Measurements from ENCODE around the gene ATG4A.

ATG4A gene

GRCh38 chrX:108132876-108133275 lies 41.3 kb downstream of the ATG4A start:
- DNase-seq (no peak), ATAC-seq (replicated peaks) (no peak)
- H3K27me3 Mint-ChIP-seq: no peaks in the 10 kb centered on the region
- no peaks in the 10 kb centered on the region for H3K4me1 Mint-ChIP-seq
- H3K36me3 Mint-ChIP-seq: peaks cover 20 to 35% of the 10 kb centered on the region in 2 donors
- H3K27ac Mint-ChIP-seq: no peak overlapping the region
- H3K9me3 Mint-ChIP-seq: no peaks in the 10 kb centered on the region
- H3K4me3 Mint-ChIP-seq: no peak overlapping the region

GRCh38 chrX:108134724-108135123 lies 43.1 kb downstream of the ATG4A start:
- no peaks in the 10 kb centered on the region for H3K4me1 Mint-ChIP-seq
- DNase-seq: no peak

GRCh38 chrX:108138814-108139702 lies 47.5 kb downstream of the ATG4A start:
- H3K36me3 Mint-ChIP-seq: peaks cover 34 to 36% of the 10 kb centered on the region in 2 donors
- peaks cover 0 to 3% of the 10 kb centered on the region in 2 donors for H3K9me3 Mint-ChIP-seq
- no peaks in the 10 kb centered on the region for H3K27me3 Mint-ChIP-seq
- no peak overlapping the region for H3K4me3 Mint-ChIP-seq
- ATAC-seq (replicated peaks) (no peak), DNase-seq (no peak)
- H3K4me1 Mint-ChIP-seq: no peaks in the 10 kb centered on the region
- H3K27ac Mint-ChIP-seq: no peak overlapping the region

More at GRCh38 chrX:108134724-108135123, 43.1 kb downstream of the ATG4A start:
- Mint-ChIP-seq H3K27ac (no peak overlapping the region), H3K9me3 (peaks cover 0 to 3% of the 10 kb centered on the region in 2 donors), H3K4me3 (no peak overlapping the region), H3K36me3 (peaks cover 32 to 47% of the 10 kb centered on the region in 2 donors), H3K27me3 (no peaks in the 10 kb centered on the region)
- ATAC-seq (replicated peaks): no peak

GRCh38 chrX:108148524-108148923 lies 56.9 kb downstream of the ATG4A start:
- H3K27me3 Mint-ChIP-seq: no peaks in the 10 kb centered on the region
- no peaks in the 10 kb centered on the region for H3K4me1 Mint-ChIP-seq
- no peak overlapping the region for H3K4me3 Mint-ChIP-seq
- peaks cover 23 to 24% of the 10 kb centered on the region in 2 donors for H3K36me3 Mint-ChIP-seq
- no peaks in the 10 kb centered on the region for H3K9me3 Mint-ChIP-seq
- no peak overlapping the region for H3K27ac Mint-ChIP-seq
- DNase-seq (no peak), ATAC-seq (replicated peaks) (peak in 1 of 2 donors; percentile 38)

GRCh38 chrX:108156082-108156481 lies 64.5 kb downstream of the ATG4A start:
- no peak for ATAC-seq (replicated peaks)
- H3K36me3 Mint-ChIP-seq: peaks cover 6 to 9% of the 10 kb centered on the region in 2 donors
- no peak overlapping the region for H3K4me3 Mint-ChIP-seq
- no peak for DNase-seq
- H3K27ac Mint-ChIP-seq: no peak overlapping the region
- H3K9me3 Mint-ChIP-seq: no peaks in the 10 kb centered on the region
- H3K4me1 Mint-ChIP-seq: no peaks in the 10 kb centered on the region
- H3K27me3 Mint-ChIP-seq: no peaks in the 10 kb centered on the region

DNA sequence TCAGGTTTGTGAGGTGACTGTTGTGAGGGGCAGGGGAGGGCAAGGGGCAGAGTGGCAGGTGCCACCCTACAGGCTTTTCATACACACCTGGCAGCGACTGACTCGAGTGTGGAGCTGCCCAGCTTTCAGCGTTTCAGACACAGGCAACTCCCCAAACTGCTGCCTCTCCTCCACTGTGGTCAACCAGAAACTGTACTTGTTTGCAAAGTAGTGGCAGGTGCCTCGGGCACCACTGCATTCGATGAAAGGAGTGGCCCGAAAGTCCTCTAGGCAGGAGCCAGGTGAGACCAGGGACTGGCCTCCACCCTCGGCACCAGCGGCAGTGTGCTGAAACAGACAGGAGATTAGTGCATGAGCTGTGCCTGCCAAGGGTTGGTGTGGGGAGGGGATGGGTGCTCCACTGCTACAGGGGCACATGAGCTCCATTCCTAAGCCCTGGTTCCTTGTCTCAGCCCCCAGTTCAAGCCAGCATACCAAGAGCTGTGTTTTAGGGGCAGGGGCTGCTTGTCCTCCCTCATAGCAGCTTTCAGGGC lies 65.4 kb downstream of the ATG4A start:
- H3K4me1 Mint-ChIP-seq: no peaks in the 10 kb centered on the region
- H3K9me3 Mint-ChIP-seq: no peaks in the 10 kb centered on the region
- no peak overlapping the region for H3K4me3 Mint-ChIP-seq
- H3K27me3 Mint-ChIP-seq: no peaks in the 10 kb centered on the region
- DNase-seq: no peak
- H3K27ac Mint-ChIP-seq: no peak overlapping the region
- ATAC-seq (replicated peaks): no peak
- peaks cover 4 to 9% of the 10 kb centered on the region in 2 donors for H3K36me3 Mint-ChIP-seq

- Mint-ChIP-seq H3K27me3 (no peaks in the 10 kb centered on the region), H3K36me3 (peaks cover 4 to 9% of the 10 kb centered on the region in 2 donors), H3K4me3 (no peak overlapping the region), H3K27ac (no peak overlapping the region), H3K4me1 (no peaks in the 10 kb centered on the region), H3K9me3 (no peaks in the 10 kb centered on the region)
- DNase-seq: no peak
- no peak for ATAC-seq (replicated peaks)
Observed at GRCh38 chrX:108157628-108158027, 66.0 kb downstream of the ATG4A start.

DNA sequence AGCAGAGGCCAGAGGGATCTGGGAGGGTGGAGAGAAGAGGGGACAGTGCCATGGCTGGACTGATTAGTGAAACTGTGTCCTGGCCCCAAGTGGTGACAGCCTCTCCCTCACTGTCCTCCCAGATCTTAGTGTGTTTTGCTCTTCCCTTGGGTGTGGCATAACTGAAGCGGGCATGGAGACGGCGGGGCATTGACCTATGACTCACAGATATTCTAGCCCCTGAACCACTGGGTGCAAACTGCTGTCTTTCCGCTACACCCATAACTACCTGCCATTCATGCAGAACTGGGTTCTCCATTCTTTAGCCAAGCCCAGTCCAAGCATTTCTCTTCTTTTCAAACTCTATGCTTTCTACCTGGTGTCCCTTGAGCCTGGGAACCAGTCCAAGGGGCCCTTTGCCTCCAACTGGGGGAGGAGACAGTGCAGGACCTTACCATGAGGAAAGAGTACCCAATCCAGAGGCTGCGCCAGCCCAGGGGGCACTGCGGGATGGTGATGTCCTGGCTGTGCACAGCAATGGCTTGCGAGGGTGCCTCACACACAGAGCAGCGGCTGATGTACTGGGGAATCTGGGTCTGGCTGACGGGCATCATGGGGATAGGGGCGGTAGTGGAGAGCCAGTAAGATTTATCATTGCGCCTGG lies 67.6 kb downstream of the ATG4A start:
- Mint-ChIP-seq H3K27me3 (no peaks in the 10 kb centered on the region), H3K4me1 (no peaks in the 10 kb centered on the region), H3K9me3 (peaks cover 1 to 7% of the 10 kb centered on the region in 2 donors), H3K36me3 (peaks cover 0 to 4% of the 10 kb centered on the region in 2 donors), H3K27ac (no peak overlapping the region), H3K4me3 (no peak overlapping the region)
- DNase-seq (no peak), ATAC-seq (replicated peaks) (no peak)

DNA sequence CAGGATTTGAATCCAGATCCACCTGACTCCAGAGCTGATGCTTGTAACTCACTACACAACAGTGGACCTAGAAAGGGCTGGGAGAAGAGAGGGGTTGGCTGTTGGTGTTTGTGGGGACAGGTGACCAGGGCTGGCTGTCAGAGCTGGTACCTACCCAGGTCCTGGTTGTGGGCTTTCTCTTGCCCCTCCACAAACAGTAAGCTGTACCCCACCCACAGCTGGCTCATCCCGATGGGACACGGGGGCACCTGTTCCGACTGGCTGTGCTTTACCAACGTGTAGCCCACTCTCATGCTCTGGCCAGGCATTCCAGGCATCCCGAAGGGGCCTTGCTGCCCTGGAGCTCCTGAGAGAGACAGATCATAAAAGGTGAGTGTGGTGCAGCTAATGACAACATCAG lies 68.7 kb downstream of the ATG4A start:
- no peak for ATAC-seq (replicated peaks)
- Mint-ChIP-seq H3K9me3 (peaks cover 1 to 7% of the 10 kb centered on the region in 2 donors), H3K4me1 (no peaks in the 10 kb centered on the region), H3K4me3 (no peak overlapping the region), H3K27me3 (no peaks in the 10 kb centered on the region), H3K36me3 (peaks cover 0 to 4% of the 10 kb centered on the region in 2 donors), H3K27ac (no peak overlapping the region)
- no peak for DNase-seq

DNA sequence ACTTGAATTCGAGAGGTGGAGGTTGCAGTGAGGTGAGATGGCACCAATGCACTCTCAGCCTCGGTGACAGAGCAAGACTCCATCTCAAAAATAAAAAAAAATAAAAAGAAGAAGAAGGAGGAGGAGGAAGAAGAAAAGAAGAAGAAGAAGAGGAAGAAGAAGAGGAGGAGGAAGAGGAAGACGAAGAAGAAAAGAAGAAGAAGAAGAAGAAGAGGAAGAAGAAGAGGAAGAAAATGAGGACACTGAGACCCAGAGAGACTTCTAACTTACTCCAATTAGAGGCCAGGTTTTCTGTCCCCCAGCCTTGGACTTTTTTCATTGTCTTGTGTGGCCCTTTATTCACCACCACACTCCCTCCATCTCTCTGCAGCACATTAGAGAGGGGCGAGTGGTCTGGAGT lies 70.7 kb downstream of the ATG4A start:
- ATAC-seq (replicated peaks) (no peak), DNase-seq (no peak)
- Mint-ChIP-seq H3K4me3 (no peak overlapping the region), H3K9me3 (peaks cover 1 to 7% of the 10 kb centered on the region in 2 donors), H3K27ac (no peak overlapping the region), H3K27me3 (no peaks in the 10 kb centered on the region), H3K4me1 (no peaks in the 10 kb centered on the region), H3K36me3 (no peaks in the 10 kb centered on the region)

GRCh38 chrX:108163333-108164082 lies 71.9 kb downstream of the ATG4A start:
- no peak overlapping the region for H3K27ac Mint-ChIP-seq
- H3K9me3 Mint-ChIP-seq: peaks cover 1 to 7% of the 10 kb centered on the region in 2 donors
- H3K36me3 Mint-ChIP-seq: no peaks in the 10 kb centered on the region
- DNase-seq (no peak), ATAC-seq (replicated peaks) (no peak)
- no peaks in the 10 kb centered on the region for H3K4me1 Mint-ChIP-seq
- no peak overlapping the region for H3K4me3 Mint-ChIP-seq
- no peaks in the 10 kb centered on the region for H3K27me3 Mint-ChIP-seq

DNA sequence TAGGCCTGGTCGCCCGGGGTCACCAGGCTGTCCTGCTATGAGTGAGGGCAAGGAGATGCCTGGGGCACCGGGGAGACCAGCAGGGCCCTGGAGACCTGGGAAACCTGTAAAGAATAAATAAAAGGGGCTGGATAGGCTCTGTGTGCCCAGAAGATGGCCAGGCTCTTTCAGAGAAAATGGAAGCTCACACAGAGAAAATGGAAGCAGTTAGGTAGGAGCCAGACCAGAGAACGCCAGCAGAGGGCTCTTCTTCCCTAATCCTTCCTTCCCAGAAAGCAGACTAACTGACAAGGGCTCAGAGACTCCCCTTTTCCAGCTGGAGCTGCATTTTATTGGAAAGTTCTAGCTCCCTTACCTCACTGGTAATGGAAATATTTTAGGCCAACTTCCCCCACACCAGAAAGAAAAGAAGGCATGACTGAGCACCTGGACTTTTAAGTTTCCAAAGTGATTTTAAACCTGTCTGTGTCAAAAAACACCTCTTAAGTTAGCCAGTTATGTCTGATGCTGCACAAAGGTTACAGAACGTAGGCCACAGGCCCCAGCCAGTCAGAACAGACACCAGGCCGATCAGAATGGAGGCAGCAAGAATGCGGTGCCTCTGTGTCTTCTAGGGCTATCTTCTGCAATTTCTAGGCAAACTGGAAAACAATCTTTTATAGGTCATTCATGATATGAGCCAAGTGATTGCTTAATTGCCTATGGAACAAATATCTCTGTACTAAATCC lies 74.0 kb downstream of the ATG4A start:
- H3K36me3 Mint-ChIP-seq: no peaks in the 10 kb centered on the region
- no peak overlapping the region for H3K4me3 Mint-ChIP-seq
- ATAC-seq (replicated peaks): no peak
- peaks cover 1 to 7% of the 10 kb centered on the region in 2 donors for H3K9me3 Mint-ChIP-seq
- no peaks in the 10 kb centered on the region for H3K27me3 Mint-ChIP-seq
- no peaks in the 10 kb centered on the region for H3K4me1 Mint-ChIP-seq
- DNase-seq: no peak
- H3K27ac Mint-ChIP-seq: no peak overlapping the region

GRCh38 chrX:108167211-108167872 lies 75.8 kb downstream of the ATG4A start:
- peaks cover 1 to 7% of the 10 kb centered on the region in 2 donors for H3K9me3 Mint-ChIP-seq
- DNase-seq: no peak
- peaks cover 0 to 1% of the 10 kb centered on the region in 2 donors for H3K27me3 Mint-ChIP-seq
- no peak for ATAC-seq (replicated peaks)
- H3K4me3 Mint-ChIP-seq: no peak overlapping the region
- no peaks in the 10 kb centered on the region for H3K4me1 Mint-ChIP-seq
- H3K27ac Mint-ChIP-seq: no peak overlapping the region
- H3K36me3 Mint-ChIP-seq: no peaks in the 10 kb centered on the region

Measured in stimulated activated naive B cell treated with anti-CD40 and anti-IgM and Interleukin-4, amounts not matched to agents 10 μg/mL and 1 μg/mL and 100 μg/mL, for 72 hours (primary cell).